T-helper 1 cell treated with Interleukin-12 subunit alpha and Interleukin-12 subunit beta and Interleukin-4 antibody, amounts not matched to agents 30 μg/mL and 1 μg/mL, for 36 hours (primary cell): ENCODE measurements around the gene ESX1.
"Not testable (repeated sequence)": the region's sequence is repeated elsewhere in the genome, so short reads cannot be mapped to it uniquely, and the experiment has no call there.

ENCODE experiments used
- H3K27ac Mint-ChIP-seq: one replicate; pipeline ENCODE4 v1.8.0; 2021; ENCODE audit warnings: mild to moderate bottlenecking, mixed read lengths
- H3K27me3 Mint-ChIP-seq: one replicate; pipeline ENCODE4 v1.8.0; 2021; ENCODE audit warnings: low read depth, mixed read lengths
- H3K36me3 Mint-ChIP-seq: one replicate; pipeline ENCODE4 v1.8.0; 2021; ENCODE audit warnings: low read depth, mixed read lengths
- H3K4me1 Mint-ChIP-seq: one replicate; pipeline ENCODE4 v1.8.0; 2021; ENCODE audit warnings: low read depth, mixed read lengths
- H3K4me3 Mint-ChIP-seq: one replicate; pipeline ENCODE4 v1.8.0; 2021; ENCODE audit warnings: mild to moderate bottlenecking, moderate library complexity, mixed read lengths
- H3K9me3 Mint-ChIP-seq: one replicate; pipeline ENCODE4 v1.8.0; 2021; ENCODE audit warnings: mixed read lengths

ESX1 gene

GRCh38 chrX:104230060-104230459 lies 24.7 kb downstream of the ESX1 start:
- H3K9me3 Mint-ChIP-seq, H3K36me3 Mint-ChIP-seq, H3K4me3 Mint-ChIP-seq, H3K27me3 Mint-ChIP-seq, H3K4me1 Mint-ChIP-seq, H3K27ac Mint-ChIP-seq: not testable (repeated sequence)

- Mint-ChIP-seq H3K4me3 (no peak overlapping the region), H3K9me3 (no peaks in the 10 kb centered on the region), H3K36me3 (no peaks in the 10 kb centered on the region), H3K27ac (no peak overlapping the region), H3K27me3 (no peaks in the 10 kb centered on the region), H3K4me1 (no peaks in the 10 kb centered on the region)
Measured at GRCh38 chrX:104211187-104211586, 43.5 kb downstream of the ESX1 start.

GRCh38 chrX:104205548-104205947 lies 49.2 kb downstream of the ESX1 start:
- no peaks in the 10 kb centered on the region for H3K36me3 Mint-ChIP-seq
- H3K4me1 Mint-ChIP-seq, result no peaks in the 10 kb centered on the region
- H3K4me3 Mint-ChIP-seq, result no peak overlapping the region
- H3K27ac Mint-ChIP-seq, result no peak overlapping the region
- no peaks in the 10 kb centered on the region for H3K9me3 Mint-ChIP-seq
- no peaks in the 10 kb centered on the region for H3K27me3 Mint-ChIP-seq
